ENCODE measurements around the gene MAD1L1. TPM values are rescaled to one million over a fixed set of nuclear protein-coding genes. Genes with fewer than 3 reads are reported as not detected.

The MAD1L1 gene
- total and polyA plus RNA-seq, 2 experiments from 2014 or later, result 38.2 to 69.8 TPM

DNA sequence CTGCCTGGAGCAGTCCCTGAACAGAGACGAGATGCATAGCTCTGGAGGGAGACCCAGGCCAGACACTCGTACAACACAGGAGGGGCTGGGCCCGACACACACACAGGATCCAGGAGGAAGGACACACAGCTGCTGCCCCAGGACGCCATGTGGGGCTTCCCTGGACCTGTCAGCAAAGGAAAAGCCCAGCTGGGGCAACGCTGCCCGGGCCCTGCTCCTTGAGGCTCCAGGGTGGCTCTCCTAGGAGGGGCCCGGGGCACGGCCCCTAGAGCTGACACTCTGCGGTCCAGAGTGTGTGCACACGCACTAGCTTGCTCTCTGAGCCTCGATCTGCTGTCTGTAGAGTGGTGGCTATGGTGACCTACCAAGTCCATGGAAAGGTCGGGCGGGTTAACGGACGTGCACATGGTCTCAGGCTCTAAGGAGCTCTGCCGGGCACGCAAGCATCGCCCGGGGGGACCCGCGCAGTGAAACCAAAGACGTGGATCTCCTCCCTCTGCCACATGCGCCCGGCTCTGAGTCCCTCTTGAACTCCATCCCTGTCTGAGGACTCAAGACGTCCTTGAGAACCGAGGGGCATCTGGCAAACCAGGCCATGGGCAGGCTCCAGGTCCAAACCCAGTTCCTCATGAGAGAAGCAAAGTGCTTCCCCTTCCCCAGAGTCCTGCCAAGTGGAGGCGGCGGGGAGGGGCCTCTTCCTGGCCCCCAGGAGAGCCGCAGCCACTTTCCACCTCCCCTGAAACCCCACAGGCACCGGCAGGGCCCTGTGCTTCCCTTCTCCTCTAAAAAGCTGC, 283.7 kb downstream of the MAD1L1 start:
- Histone ChIP-seq H3K9ac (no peak overlapping the region), H3K79me2 (ENCODE audit: insufficient read depth) (no peaks in the 10 kb centered on the region), H3K27me3 (replicated peaks; ENCODE audit: insufficient read depth) (no peaks in the 10 kb centered on the region), H3K4me3 (no peak overlapping the region), H3K4me2 (ENCODE audit: unreplicated experiment) (no peak overlapping the region), H2AFZ (no peak overlapping the region), H3K4me1 (ENCODE audit: insufficient read depth) (no peaks in the 10 kb centered on the region), H3F3A (ENCODE audit: insufficient read depth) (no peaks in the 10 kb centered on the region), H3K9me3 (ENCODE audit: low read depth) (no peaks in the 10 kb centered on the region), H3K27ac (no peak overlapping the region), H3K9me2 (ENCODE audit: insufficient read depth) (no peaks in the 10 kb centered on the region), H4K20me1 (ENCODE audit: insufficient read depth) (no peaks in the 10 kb centered on the region), H3K36me3 (ENCODE audit: low read depth) (no peaks in the 10 kb centered on the region)
- no peak for TF ChIP-seq EZH2 (IDR thresholded peaks at IDR 0.05; ENCODE audit: insufficient read depth, poor library complexity, severe bottlenecking)
- no peak for TF ChIP-seq EZH2phosphoT487 (IDR thresholded peaks at IDR 0.05; ENCODE audit: insufficient read depth, low read depth)
- in situ Hi-C loops (cut with MboI), result no loop called here
- 92 to 94% methylated on average over 24 to 30 of the region's 30 CpGs for WGBS, 2 experiments (ENCODE audit: low coverage in 1 of 2, low lambda C conversion rate in 2 of 2, missing lambda C conversion rate in 2 of 2)
- no peak for DNase-seq

DNA sequence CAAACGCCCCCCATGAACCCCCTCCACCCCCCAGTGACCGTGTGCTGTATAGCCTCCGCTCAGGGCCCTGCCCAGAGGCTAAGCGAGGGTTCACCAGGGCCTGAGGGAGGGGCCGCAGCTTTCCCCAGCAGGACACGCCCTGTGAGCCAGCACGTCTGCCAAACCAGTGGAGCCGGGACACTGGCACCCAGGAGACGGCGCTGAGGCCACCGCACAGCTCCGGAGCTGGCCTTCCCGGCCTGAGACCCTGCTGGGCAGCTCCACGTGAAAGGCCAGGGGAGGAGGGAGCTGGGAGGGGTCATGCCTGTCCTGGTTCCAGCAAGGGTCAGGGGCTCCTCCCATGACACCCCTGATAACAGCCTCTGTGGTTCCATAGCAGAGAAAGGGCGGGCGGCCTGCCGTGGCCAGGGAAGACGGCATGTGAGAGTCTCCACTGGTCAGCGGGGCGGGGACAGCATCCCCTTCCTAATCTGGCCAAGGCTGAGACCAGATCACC, 284.4 kb downstream of the MAD1L1 start:
- Histone ChIP-seq H3K27ac (no peak overlapping the region), H3K9ac (no peak overlapping the region), H2AFZ (no peak overlapping the region), H3K79me2 (ENCODE audit: insufficient read depth) (no peaks in the 10 kb centered on the region), H3K4me3 (no peak overlapping the region), H3K4me2 (ENCODE audit: unreplicated experiment) (no peak overlapping the region), H3K4me1 (ENCODE audit: insufficient read depth) (no peaks in the 10 kb centered on the region), H3K9me2 (ENCODE audit: insufficient read depth) (no peaks in the 10 kb centered on the region), H3F3A (ENCODE audit: insufficient read depth) (no peaks in the 10 kb centered on the region), H4K20me1 (ENCODE audit: insufficient read depth) (no peaks in the 10 kb centered on the region), H3K9me3 (ENCODE audit: low read depth) (no peaks in the 10 kb centered on the region), H3K27me3 (replicated peaks; ENCODE audit: insufficient read depth) (no peaks in the 10 kb centered on the region), H3K36me3 (ENCODE audit: low read depth) (no peaks in the 10 kb centered on the region)
- TF ChIP-seq EZH2 (IDR thresholded peaks at IDR 0.05; ENCODE audit: insufficient read depth, poor library complexity, severe bottlenecking), result no peak
- no peak for TF ChIP-seq EZH2phosphoT487 (IDR thresholded peaks at IDR 0.05; ENCODE audit: insufficient read depth, low read depth)
- in situ Hi-C loops (cut with MboI), result no loop called here
- WGBS, 2 experiments (ENCODE audit: low coverage in 1 of 2, low lambda C conversion rate in 2 of 2, missing lambda C conversion rate in 2 of 2), result 70 to 74% methylated on average over 15 of the region's 20 CpGs
- no peak for DNase-seq

DNA sequence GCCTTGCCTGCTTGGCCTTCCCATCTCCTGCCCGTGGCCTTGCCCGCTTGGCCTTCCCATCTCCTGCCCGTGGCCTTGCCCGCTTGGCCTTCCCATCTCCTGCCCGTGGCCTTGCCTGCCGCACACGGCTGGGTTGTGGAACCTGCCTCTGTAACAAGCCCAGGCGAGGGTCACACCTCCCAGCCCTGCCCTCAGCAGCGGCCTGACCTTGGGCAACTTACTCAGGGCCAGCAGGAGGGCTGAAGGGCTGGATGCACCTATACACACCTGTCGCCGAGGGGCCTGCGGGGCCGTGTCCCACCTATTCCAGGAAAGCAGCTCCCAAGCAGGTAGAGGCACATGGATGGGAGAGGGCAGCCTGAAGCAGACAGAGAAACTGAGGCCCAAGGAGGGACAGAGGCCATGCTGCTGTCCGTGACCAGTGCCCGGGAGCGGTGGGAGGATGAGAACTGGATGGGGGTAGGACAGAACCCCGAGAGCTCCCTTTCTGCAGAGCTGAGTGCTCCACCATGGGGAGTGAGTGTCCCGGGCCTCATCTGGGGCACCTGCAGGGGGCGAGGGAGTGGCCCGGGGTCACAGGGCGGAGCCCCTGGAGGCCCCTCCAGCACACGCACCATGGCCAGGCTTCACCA, 285.0 kb downstream of the MAD1L1 start:
- no peaks in the 10 kb centered on the region for H3K4me1 ChIP-seq (ENCODE audit: insufficient read depth)
- no peak overlapping the region for H3K9ac ChIP-seq
- no peaks in the 10 kb centered on the region for H3K27me3 ChIP-seq (replicated peaks; ENCODE audit: insufficient read depth)
- TF ChIP-seq EZH2 (IDR thresholded peaks at IDR 0.05; ENCODE audit: insufficient read depth, poor library complexity, severe bottlenecking) (no peak), EZH2phosphoT487 (IDR thresholded peaks at IDR 0.05; ENCODE audit: insufficient read depth, low read depth) (no peak)
- no peaks in the 10 kb centered on the region for H3F3A ChIP-seq (ENCODE audit: insufficient read depth)
- no peak overlapping the region for H3K4me3 ChIP-seq
- H3K4me2 ChIP-seq (ENCODE audit: unreplicated experiment), result no peak overlapping the region
- DNase-seq, result no peak
- WGBS, 2 experiments (ENCODE audit: low coverage in 1 of 2, low lambda C conversion rate in 2 of 2, missing lambda C conversion rate in 2 of 2), result 91 to 94% methylated on average over 17 to 22 of the region's 22 CpGs
- in situ Hi-C loops (cut with MboI), result no loop called here
- no peaks in the 10 kb centered on the region for H3K36me3 ChIP-seq (ENCODE audit: low read depth)
- H3K27ac ChIP-seq, result no peak overlapping the region
- H4K20me1 ChIP-seq (ENCODE audit: insufficient read depth), result no peaks in the 10 kb centered on the region
- no peak overlapping the region for H2AFZ ChIP-seq
- no peaks in the 10 kb centered on the region for H3K9me2 ChIP-seq (ENCODE audit: insufficient read depth)
- H3K79me2 ChIP-seq (ENCODE audit: insufficient read depth), result no peaks in the 10 kb centered on the region
- H3K9me3 ChIP-seq (ENCODE audit: low read depth), result no peaks in the 10 kb centered on the region

DNA sequence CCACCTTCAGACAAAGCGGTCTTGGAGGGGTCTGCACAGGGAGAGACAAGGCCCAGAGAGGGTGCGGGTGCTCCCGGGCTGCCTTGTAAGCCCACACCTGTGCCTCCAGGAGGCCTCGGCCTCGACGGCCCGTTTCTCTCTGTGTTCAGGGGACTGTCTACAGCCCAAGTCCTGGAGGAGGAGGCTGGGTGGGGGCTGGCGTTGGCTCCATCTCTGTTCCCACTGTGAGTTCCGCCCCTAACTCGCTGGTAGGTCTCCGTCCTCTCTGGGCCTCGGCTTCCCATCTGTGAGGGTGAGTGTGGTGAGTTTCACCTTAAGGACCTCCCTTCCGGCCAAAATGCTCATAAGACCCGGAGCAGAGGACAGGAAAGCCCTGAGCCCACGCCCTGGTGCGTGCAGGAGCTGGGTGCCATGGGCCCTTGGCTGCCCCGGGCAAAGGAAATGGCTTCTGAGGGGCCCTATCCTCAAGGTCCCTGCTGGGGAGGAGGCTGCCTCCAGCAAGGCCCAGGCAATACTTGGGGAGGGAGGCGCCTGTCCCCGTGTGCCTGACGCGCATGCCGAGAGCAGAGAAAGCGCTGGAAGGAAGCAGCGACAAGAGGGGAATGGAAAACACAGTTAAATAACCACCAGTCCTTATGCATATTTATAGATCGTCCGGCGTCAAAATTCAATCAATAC, 285.8 kb downstream of the MAD1L1 start:
- TF ChIP-seq EZH2 (IDR thresholded peaks at IDR 0.05; ENCODE audit: insufficient read depth, poor library complexity, severe bottlenecking), result no peak
- TF ChIP-seq EZH2phosphoT487 (IDR thresholded peaks at IDR 0.05; ENCODE audit: insufficient read depth, low read depth), result no peak
- Histone ChIP-seq H3K4me2 (ENCODE audit: unreplicated experiment) (no peak overlapping the region), H3K4me1 (ENCODE audit: insufficient read depth) (no peaks in the 10 kb centered on the region), H3K9me3 (ENCODE audit: low read depth) (no peaks in the 10 kb centered on the region), H3K36me3 (ENCODE audit: low read depth) (no peaks in the 10 kb centered on the region), H3K9ac (no peak overlapping the region), H3K4me3 (no peak overlapping the region), H4K20me1 (ENCODE audit: insufficient read depth) (no peaks in the 10 kb centered on the region), H3K27ac (no peak overlapping the region), H3F3A (ENCODE audit: insufficient read depth) (no peaks in the 10 kb centered on the region), H3K79me2 (ENCODE audit: insufficient read depth) (no peaks in the 10 kb centered on the region), H2AFZ (no peak overlapping the region), H3K9me2 (ENCODE audit: insufficient read depth) (no peaks in the 10 kb centered on the region), H3K27me3 (replicated peaks; ENCODE audit: insufficient read depth) (no peaks in the 10 kb centered on the region)
- in situ Hi-C loops (cut with MboI), result no loop called here
- WGBS, 2 experiments (ENCODE audit: low coverage in 1 of 2, low lambda C conversion rate in 2 of 2, missing lambda C conversion rate in 2 of 2), result 97% methylated on average over 26 to 27 of the region's 27 CpGs
- DNase-seq, result no peak
